KBM-7 (cell line): ENCODE measurements around the gene MRTFB.

Source experiments
- DNase-seq: peaks from one replicate; pipeline ENCODE4 v3.0.0-alpha.2; 2015
- in situ Hi-C: fragments of 300-500 bp; cut with MboI; formaldehyde crosslinking; loops from 2 replicates; pipeline ENCODE4 v1.14.3; 2020; ENCODE audit warnings: low sequenced_read_pairs, low pct_unique_long_range_greater_than_20kb, mixed read lengths

MRTFB gene

DNA sequence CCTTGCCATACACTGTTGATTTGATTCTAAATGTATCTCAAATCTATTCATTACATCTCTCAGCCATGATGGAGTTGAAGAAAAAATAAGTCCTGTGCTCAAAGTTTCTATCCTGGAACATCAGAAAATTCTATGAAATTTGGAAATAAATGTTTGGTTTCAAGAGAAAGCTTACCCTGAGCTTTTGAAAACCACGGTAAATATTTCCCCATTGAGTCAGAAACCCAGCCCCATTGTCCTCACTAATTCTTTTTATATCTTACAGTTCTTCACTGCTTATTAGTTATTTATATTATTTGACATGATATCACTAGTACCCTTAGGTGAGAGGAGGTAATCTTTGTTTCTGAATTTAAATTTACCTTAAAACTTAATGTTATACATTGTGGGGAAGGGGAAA, 128.5 kb downstream of the MRTFB start:
- in situ Hi-C loops, result no loop called here
- no peak for DNase-seq

- in situ Hi-C loops, result no loop called here
- DNase-seq, result no peak
These were observed 131.0 kb downstream of the MRTFB start for GRCh38 chr16:14202095-14202494.

- DNase-seq, result peak; percentile 5
These were observed 131.6 kb downstream of the MRTFB start for GRCh38 chr16:14202697-14203096.

DNA sequence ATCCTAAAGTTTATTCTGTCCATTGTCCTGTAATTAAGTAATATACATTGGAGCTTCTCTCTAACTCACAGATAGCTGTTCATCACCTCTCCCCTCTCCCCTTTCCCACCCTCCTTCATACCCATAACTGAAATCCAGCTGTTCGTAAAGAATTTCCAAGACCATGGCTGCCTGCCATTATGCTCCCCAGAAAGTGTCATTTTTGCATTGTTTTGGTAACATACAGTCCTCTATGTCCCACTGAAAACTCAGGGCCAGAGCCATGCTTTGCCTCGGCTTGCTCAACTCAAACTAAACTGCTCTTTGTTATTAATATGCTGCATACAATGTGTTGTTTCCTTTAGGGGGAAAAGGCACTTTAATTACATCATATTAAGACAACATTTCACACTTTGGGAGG, 132.0 kb downstream of the MRTFB start:
- DNase-seq, result no peak
- in situ Hi-C loops, result no loop called here

More at GRCh38 chr16:14202697-14203096, 131.6 kb downstream of the MRTFB start:
- in situ Hi-C loops, result no loop called here

DNA sequence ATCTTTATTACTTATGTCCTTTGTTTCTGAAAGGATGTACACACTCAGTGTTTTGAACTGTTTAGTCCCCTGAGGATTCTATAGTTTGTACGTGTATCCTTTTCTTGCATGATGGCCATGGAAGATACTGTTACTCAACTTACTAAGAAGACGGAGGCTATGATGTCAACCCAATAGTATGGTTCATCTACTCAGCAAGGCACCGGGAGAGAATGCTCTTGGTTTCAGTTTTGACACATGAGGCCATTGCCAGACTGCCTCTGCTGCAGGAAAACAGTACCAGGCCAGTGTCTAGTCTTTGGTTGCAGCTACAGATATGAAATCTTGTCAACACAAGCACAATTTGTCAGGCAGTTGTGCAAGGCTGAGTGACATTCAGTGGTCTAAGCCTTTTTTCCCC, 134.5 kb downstream of the MRTFB start:
- in situ Hi-C loops, result no loop called here

DNA sequence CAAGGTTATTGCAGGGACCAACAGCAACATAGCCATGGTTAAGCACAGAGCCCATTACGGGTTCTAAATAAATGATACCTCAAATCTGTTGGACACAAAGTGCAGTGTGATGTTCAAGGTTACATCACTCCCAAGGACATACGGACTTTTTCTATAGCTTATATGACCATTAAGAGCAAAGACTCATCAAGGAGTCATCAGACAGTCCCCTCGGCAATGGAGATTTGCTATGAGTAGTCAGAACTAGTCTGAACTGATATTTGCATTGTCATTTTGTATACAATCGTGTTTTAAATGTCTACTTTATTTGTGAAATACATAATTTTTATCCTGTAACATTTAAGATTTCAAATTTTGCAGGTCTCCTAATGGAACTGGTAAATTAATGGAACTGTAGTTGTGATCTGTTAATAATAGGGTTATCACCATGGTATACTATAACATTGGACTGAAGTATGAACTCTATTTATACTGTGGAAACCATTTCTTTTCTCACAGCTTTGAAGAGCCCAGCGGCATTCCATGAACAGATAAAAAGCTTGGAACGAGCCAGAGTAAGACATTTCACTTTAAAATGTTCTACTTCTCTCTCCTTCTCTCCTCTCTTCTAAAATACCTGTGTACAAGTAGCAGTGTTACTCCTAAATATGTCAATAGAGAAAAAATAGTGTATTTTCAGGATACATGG, 140.9 kb downstream of the MRTFB start:
- no peak for DNase-seq
- in situ Hi-C loops, result no loop called here

More for the DNA sequence above, 134.5 kb downstream of the MRTFB start:
- DNase-seq, result no peak

GRCh38 chr16:14215941-14216340, 144.8 kb downstream of the MRTFB start:
- in situ Hi-C loops, result no loop called here

GRCh38 chr16:14219983-14220382, 148.9 kb downstream of the MRTFB start:
- no peak for DNase-seq
- in situ Hi-C loops, result no loop called here

More at GRCh38 chr16:14215941-14216340, 144.8 kb downstream of the MRTFB start:
- no peak for DNase-seq

DNA sequence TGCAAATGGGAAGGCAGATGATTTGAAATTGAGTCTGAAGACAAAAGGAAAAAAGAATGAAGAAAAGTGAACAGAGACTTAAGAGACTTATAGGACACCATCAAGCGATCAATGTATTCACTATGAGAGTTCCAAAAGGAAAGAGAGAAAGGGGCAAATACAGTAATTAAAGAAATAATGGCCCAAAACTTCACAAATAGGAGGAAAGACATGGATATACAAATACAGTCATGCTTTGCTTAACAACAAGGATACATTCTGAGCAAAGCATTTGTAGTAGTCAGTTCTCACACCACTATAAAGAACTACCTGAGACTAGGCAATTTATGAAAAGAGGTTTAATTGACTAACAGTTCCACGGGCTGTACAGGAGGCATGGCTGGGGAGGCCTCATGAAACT, 152.5 kb downstream of the MRTFB start:
- in situ Hi-C loops, result no loop called here
- no peak for DNase-seq

GRCh38 chr16:14225457-14225856, 154.3 kb downstream of the MRTFB start:
- DNase-seq, result no peak
- in situ Hi-C loops, result no loop called here

GRCh38 chr16:14232106-14232864, 161.2 kb downstream of the MRTFB start:
- in situ Hi-C loops, result no loop called here
- no peak for DNase-seq

GRCh38 chr16:14236401-14236800, 165.3 kb downstream of the MRTFB start:
- in situ Hi-C loops, result no loop called here
- no peak for DNase-seq

DNA sequence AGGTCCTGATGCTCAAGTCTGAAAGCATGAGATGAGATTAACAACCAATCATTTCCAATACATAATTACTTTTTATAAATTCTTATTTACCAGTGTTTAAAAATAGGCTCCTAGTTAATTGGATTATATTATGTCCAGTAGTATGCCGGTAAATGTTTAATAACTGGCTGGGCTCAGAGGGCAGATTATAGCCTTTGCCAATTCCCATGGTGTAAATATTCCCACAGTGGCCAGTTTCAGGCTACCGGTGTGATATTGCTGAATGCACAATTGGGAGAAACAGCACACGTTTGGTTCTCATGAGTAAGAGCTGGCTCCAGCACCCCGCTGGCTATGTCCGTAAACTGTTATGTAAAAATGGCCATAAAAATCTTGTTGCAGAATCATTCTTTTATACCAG, 167.6 kb downstream of the MRTFB start:
- in situ Hi-C loops, result no loop called here
- no peak for DNase-seq

- no peak for DNase-seq
- in situ Hi-C loops, result no loop called here
These were observed 168.7 kb downstream of the MRTFB start for GRCh38 chr16:14239791-14240190.

DNA sequence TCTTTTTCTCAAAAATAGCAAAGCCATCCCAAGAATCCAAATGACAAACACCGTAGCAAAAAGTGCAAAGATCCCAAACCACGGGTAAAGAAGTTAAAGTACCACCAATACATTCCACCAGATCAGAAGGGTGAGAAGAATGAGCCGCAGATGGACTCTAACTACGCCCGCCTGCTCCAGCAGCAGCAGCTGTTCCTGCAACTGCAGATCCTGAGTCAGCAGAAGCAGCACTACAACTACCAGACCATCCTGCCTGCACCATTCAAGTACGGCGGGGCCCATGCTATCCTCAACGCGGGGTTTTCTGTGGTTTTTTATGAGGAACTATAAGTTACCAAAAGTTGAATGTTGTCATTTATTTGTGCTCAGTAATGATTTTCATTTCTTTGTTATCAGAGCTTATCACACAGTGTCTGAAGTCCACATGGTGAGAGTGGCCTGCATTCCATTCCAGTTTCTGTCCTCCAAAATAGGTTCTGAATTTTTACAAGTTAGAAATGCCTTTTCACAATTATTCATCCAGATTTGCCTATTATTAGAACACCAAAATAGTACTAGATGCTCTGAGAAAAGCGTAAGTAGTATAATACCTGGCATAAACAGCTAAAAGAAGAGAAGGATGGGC, 169.2 kb downstream of the MRTFB start:
- in situ Hi-C loops, result no loop called here
- DNase-seq, result peak; percentile 2

- in situ Hi-C loops, result no loop called here
- no peak for DNase-seq
These were observed 169.8 kb downstream of the MRTFB start for GRCh38 chr16:14240964-14241363.

GRCh38 chr16:14241631-14242030, 170.5 kb downstream of the MRTFB start:
- DNase-seq, result no peak
- in situ Hi-C loops, result no loop called here

- in situ Hi-C loops, result no loop called here
- DNase-seq, result no peak
These were observed 171.7 kb downstream of the MRTFB start for GRCh38 chr16:14242769-14243168.

DNA sequence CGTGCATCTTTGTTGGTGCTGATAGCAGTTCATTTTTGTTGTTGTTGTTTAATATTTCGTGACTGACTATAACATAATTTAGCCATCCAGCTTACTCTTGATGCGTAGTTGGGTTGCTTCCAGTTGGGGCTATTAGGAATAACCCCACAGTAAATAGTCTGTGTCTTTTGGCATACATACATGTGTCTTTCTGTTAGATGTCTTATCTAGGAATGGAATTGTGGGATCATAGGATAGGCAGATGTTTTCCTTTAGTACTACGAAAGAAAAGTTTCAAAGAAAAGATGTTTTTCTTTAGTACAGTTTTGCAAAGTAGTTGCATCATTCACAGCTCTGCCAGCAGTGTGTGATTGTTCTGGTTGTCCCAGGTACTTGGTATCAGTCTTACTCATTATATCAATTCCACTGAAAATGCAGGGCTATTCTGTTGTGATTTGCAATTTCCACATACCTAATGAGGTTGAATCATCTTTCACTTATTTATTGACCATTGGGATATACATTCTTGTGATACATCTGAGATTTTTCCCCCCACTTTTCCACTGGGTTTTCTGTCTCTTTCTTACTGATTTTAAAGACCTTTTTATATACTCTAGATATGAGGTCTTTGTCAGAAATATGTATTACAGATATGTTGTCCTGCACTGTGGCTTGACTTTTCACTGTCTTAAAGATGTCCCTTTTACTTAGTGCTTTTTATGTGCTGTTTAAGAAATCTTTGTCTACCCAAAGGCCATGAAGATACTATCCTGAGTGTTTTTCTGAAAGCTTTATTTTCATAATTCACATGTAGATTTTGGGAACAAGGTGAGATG, 173.3 kb downstream of the MRTFB start:
- DNase-seq, result no peak
- in situ Hi-C loops, result no loop called here
